Heart left ventricle (tissue), 16 donors: Measurements from ENCODE around the gene IL6ST. TPM values are rescaled to one million over a fixed set of nuclear protein-coding genes. Genes with fewer than 3 reads are reported as not detected.

ENCODE experiments used
- ATAC-seq, 4 donors: fragments of 200-7000 bp; cut with Tn5 transposase; one replicate each; pipeline ENCODE4 v1.9.1; 2020 to 2022; ENCODE audit warnings: moderate library complexity in 4 of 4, mild to moderate bottlenecking in 3 of 4, moderate number of reproducible peaks in 1 of 4
- DNase-seq, 5 donors: peaks; one replicate each; pipeline ENCODE4 v3.0.0-alpha.2; 2020
- H3K27ac ChIP-seq, 12 donors: fragments of 200-600 bp; sonication (generic) in 4 of 12; one replicate each; pipeline versions ENCODE4 v1.5.0 to v1.8.0; 2016 to 2022; ENCODE audit warnings: mild to moderate bottlenecking in 2 of 12
- H3K27me3 ChIP-seq, 9 donors: fragments of 200-600 bp; sonication (generic) in 2 of 9; one replicate each; pipeline versions ENCODE4 v1.5.1 to v1.8.0; 2016 to 2022; ENCODE audit warnings: mild to moderate bottlenecking in 3 of 9
- H3K36me3 ChIP-seq, 9 donors: fragments of 200-600 bp; sonication (generic) in 2 of 9; one replicate each; pipeline versions ENCODE4 v1.5.0 to v1.8.0; 2018 to 2022; ENCODE audit warnings: mild to moderate bottlenecking in 2 of 9
- H3K4me1 ChIP-seq, 12 donors: fragments of 200-600 bp; sonication (generic) in 4 of 12; one replicate each; pipeline versions ENCODE4 v1.5.0 to v1.8.0; 2016 to 2022; ENCODE audit warnings: mild to moderate bottlenecking in 3 of 12
- H3K4me3 ChIP-seq, 12 donors: fragments of 200-600 bp; sonication (generic) in 4 of 12; one replicate each; pipeline versions ENCODE4 v1.5.0 to v1.8.0; 2017 to 2022; ENCODE audit warnings: mild to moderate bottlenecking in 9 of 12, moderate library complexity in 4 of 12
- H3K9me3 ChIP-seq, 12 donors: fragments of 200-600 bp; sonication (generic) in 4 of 12; one replicate each; pipeline versions ENCODE4 v1.5.0 to v1.8.0; 2016 to 2022; ENCODE audit warnings: mild to moderate bottlenecking in 1 of 12
- CTCF ChIP-seq, 12 donors: fragments of 200-600 bp; sonication (generic) in 4 of 12; IDR thresholded peaks; one replicate each; pipeline versions ENCODE4 v1.5.0 to v1.8.0; 2018 to 2022; ENCODE audit warnings: antibody characterized with exemption in 12 of 12, mild to moderate bottlenecking in 5 of 12
- POLR2A ChIP-seq, 2 donors: fragments of 450-650 bp; IDR thresholded peaks; one replicate each; pipeline ENCODE4 v1.6.1; 2017; ENCODE audit warnings: antibody characterized with exemption in 2 of 2, mild to moderate bottlenecking in 2 of 2, moderate library complexity in 2 of 2
- whole genome bisulfite sequencing, 4 donors: extraction: QIAGEN DNeasy Blood & Tissue Kit in 2 of 4; methylation state at CpG; one replicate each; pipeline versions ENCODE4 v1.1.5 to v1.1.7; 2013 to 2018; 5-methylcytosine and 5-hydroxymethylcytosine counted together
- intact Hi-C, 10 donors: fragments of 100-400 bp; cut with DNase I; formaldehyde crosslinking; loops; one replicate each; pipeline versions ENCODE4 v1.11.1 to v1.14.2; 2022
- polyA plus RNA-seq, 2 donors: library from polyadenylated mRNA; stranded (reverse); fragments of 200-250 nt; gene quantifications; one replicate each; pipeline ENCODE4 v1.2.3, GENCODE V29; 2013
- total RNA-seq, 9 donors: library from RNA; depleted of rRNA in 2 of 9; stranded (reverse); fragments of >200 nt in 2 of 9; fragmentation: NEBNext Ultra II Directional in 3 of 9; extraction: Animal tissue kit (Norgen Biotek cat#: 25700) in 3 of 9; gene quantifications; one replicate each; pipeline versions ENCODE4 v1.1.0 to v1.2.4, GENCODE V29; 2016 to 2023
- donor health status: ischemic (EF 13 %, LVEDD 7.1; RV severe dilation, severe dysfunction).
- donor health status: healthy with polysubstance abuse.
- donor health status: DM: no; HTN: yes; CAD: no.
- donor health status: DM: no; HTN: no; CAD: no.
- donor health status: ischemic (EF 25% LVEDD 6.9; RV normal size, moderate dysfunction).
- donor health status: ischemic (EF 25% LVEDD 5.7; RV mildly dilated, moderate dysfunction).
- donor health status: healthy.
- donor health status: DM: yes; HTN: yes; CAD: no.
- donor health status: ischemic (EF 35%, LVEDD 5.7; RV mildly dilated, moderate dysfunction).
- donor health status: nonischemic (EF 11% LVEDD 7.7; RV severe dilation, severe dysfunction).
- donor health status: DM: yes; HTN: yes; CAD: no.
- donor health status: PGD.
- donor health status: ischemic (EF 29% LVEDD 5.4; RV normal size, mild dysfunction).
- donor health status: nonischemic (EF 23%, LVEDD 6.1; RV moderate dilation, normal function).

The IL6ST gene
- total and polyA plus RNA-seq, 11 donors: 24.6 to 239 (median 152) TPM

DNA sequence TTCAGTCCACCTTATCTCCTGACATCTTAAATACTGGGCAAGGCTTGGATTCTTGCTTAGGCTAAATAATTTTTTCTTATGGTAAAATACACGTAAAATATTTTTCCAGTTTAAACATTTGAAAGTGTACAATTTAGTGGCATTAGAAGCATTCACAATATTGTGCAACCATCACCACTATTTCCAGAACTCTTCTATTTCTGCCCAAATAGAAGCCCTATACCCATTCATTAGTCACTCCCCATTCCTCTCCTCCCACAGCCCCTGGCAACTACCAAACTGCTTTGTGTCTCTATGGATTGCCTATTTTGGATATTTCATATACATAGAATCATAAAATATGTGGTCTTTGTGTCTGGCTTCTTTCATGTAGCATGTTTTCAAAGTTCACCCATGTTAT lies 86.0 kb downstream of the IL6ST start:
- H3K27ac ChIP-seq: no peak overlapping the region
- DNase-seq (no peak), ATAC-seq (no peak)
- no peaks in the 10 kb centered on the region for H3K27me3 ChIP-seq
- intact Hi-C loops: no loop called here
- WGBS, 4 donors: 43 to 100% (median 98%) methylated on average over 1 of the region's 1 CpG
- H3K9me3 ChIP-seq: no peaks in the 10 kb centered on the region
- no peak overlapping the region for H3K4me3 ChIP-seq
- H3K4me1 ChIP-seq: peaks cover 0 to 8% (median 0%) of the 10 kb centered on the region in 12 donors
- no peaks in the 10 kb centered on the region for H3K36me3 ChIP-seq
- TF ChIP-seq POLR2A (IDR thresholded peaks at IDR 0.05): no peak
- no peak for TF ChIP-seq CTCF (IDR thresholded peaks at IDR 0.05)

- no peak for TF ChIP-seq POLR2A (IDR thresholded peaks at IDR 0.05)
- no peak for TF ChIP-seq CTCF (IDR thresholded peaks at IDR 0.05)
- DNase-seq: no peak
- intact Hi-C loops: no loop called here
- H3K4me1 ChIP-seq: peaks cover 0 to 14% (median 0%) of the 10 kb centered on the region in 12 donors
- no peak for ATAC-seq
- H3K27me3 ChIP-seq: no peaks in the 10 kb centered on the region
- no peak overlapping the region for H3K4me3 ChIP-seq
- no peak overlapping the region for H3K27ac ChIP-seq
- H3K9me3 ChIP-seq: no peaks in the 10 kb centered on the region
- 98% methylated on average over 7 of the region's 7 CpGs for WGBS, 4 donors
- no peaks in the 10 kb centered on the region for H3K36me3 ChIP-seq
Measured at GRCh38 chr5:55907927-55908326, 86.8 kb downstream of the IL6ST start.

- WGBS, 4 donors: 76 to 91% (median 90%) methylated on average over 4 of the region's 4 CpGs
- Histone ChIP-seq H3K36me3 (no peaks in the 10 kb centered on the region), H3K27ac (no peak overlapping the region), H3K4me3 (no peak overlapping the region), H3K27me3 (no peaks in the 10 kb centered on the region), H3K9me3 (no peaks in the 10 kb centered on the region), H3K4me1 (peaks cover 0 to 14% (median 0%) of the 10 kb centered on the region in 12 donors)
- ATAC-seq: no peak
- no peak for TF ChIP-seq CTCF (IDR thresholded peaks at IDR 0.05)
- no peak for TF ChIP-seq POLR2A (IDR thresholded peaks at IDR 0.05)
- DNase-seq: no peak
- intact Hi-C loops: no loop called here
Measured at GRCh38 chr5:55905251-55905650, 89.5 kb downstream of the IL6ST start.

GRCh38 chr5:55904152-55904551 lies 90.6 kb downstream of the IL6ST start:
- intact Hi-C loops: no loop called here
- ATAC-seq: peak in 3 of 4 donors; percentile 43 to 64 (median 44)
- Histone ChIP-seq H3K36me3 (no peaks in the 10 kb centered on the region), H3K4me3 (no peak overlapping the region), H3K27ac (no peak overlapping the region), H3K27me3 (no peaks in the 10 kb centered on the region), H3K9me3 (no peaks in the 10 kb centered on the region), H3K4me1 (peaks cover 0 to 14% (median 0%) of the 10 kb centered on the region in 12 donors)
- TF ChIP-seq POLR2A (IDR thresholded peaks at IDR 0.05) (no peak), CTCF (IDR thresholded peaks at IDR 0.05) (no peak)
- WGBS, 4 donors: 78 to 84% (median 82%) methylated on average over 3 of the region's 3 CpGs
- peak in 2 of 5 donors; percentile 35 to 55 for DNase-seq
